PFSK-1 (cell line): ENCODE measurements around the gene NPM1.
A peak's percentile ranks its signal among the peaks of the same experiment; 100 is the strongest.

Experiments
- FOXP2 ChIP-seq: optimal IDR thresholded peaks from 2 replicates; pipeline ENCODE3; 2011; ENCODE audit warnings: borderline replicate concordance, control low read depth, inconsistent platforms; ENCODE audit not compliant: insufficient read depth; ENCODE audit errors: extremely low read length, extremely low read depth
- POLR2AphosphoS5 ChIP-seq: IDR thresholded peaks from 2 replicates; pipeline ENCODE4 v1.6.1; 2012; ENCODE audit warnings: low read depth, mild to moderate bottlenecking, control low read depth, low read length, moderate library complexity
- REST ChIP-seq, 2 experiments: IDR thresholded peaks; 2 replicates each; pipeline versions ENCODE4 v1.6.1 to v1.8.0; 2011 to 2012; ENCODE audit warnings: low read depth in 2 of 2, low read length in 2 of 2, control low read depth in 1 of 2, inconsistent platforms in 1 of 2, mild to moderate bottlenecking in 1 of 2, moderate library complexity in 1 of 2; ENCODE audit not compliant: insufficient read depth in 1 of 2
- SIN3A ChIP-seq: IDR thresholded peaks from 2 replicates; pipeline ENCODE4 v1.6.1; 2012; ENCODE audit warnings: mild to moderate bottlenecking, low read length, moderate library complexity, borderline replicate concordance; ENCODE audit not compliant: insufficient read depth
- TAF1 ChIP-seq: IDR thresholded peaks from 2 replicates; pipeline ENCODE4 v1.6.1; 2012; ENCODE audit warnings: low read length, control low read depth, borderline replicate concordance; ENCODE audit not compliant: insufficient read depth

- no peak for TF ChIP-seq REST (IDR thresholded peaks at IDR 0.05; ENCODE audit: insufficient read depth in 1 of 2, low read depth in 2 of 2, low read length in 2 of 2)
- TF ChIP-seq POLR2AphosphoS5: 0 out of 2 replicates have a peak, but pooled peaks have one; percentile 18
- TF ChIP-seq TAF1: no peak
- no peak for TF ChIP-seq FOXP2
- TF ChIP-seq SIN3A: no peak
Measured at GRCh38 chr5:171401167-171401947, 13.7 kb downstream of the NPM1 start.
